Measurements from ENCODE around the gene HOXA9.

- no peak for TF ChIP-seq POLR2A (IDR thresholded peaks at IDR 0.05; ENCODE audit: low read length)
- no peak for TF ChIP-seq GATA1 (IDR thresholded peaks at IDR 0.05; ENCODE audit: low read depth, low read length)
These were observed 26.9 kb downstream of the HOXA9 start for GRCh38 chr7:27138472-27138871.
